B cell (primary cell): ENCODE measurements around the gene VCPKMT. TPM values are rescaled to one million over a fixed set of nuclear protein-coding genes. Genes with fewer than 3 reads are reported as not detected.
A peak's percentile ranks its signal among the peaks of the same experiment; 100 is the strongest.

Source experiments
- ATAC-seq: fragments of 200-7000 bp; cut with Tn5 transposase; one replicate; pipeline ENCODE4 v1.10.0; 2021; ENCODE audit warnings: low read depth, mild to moderate bottlenecking, moderate number of reproducible peaks, moderate library complexity
- CTCF ChIA-PET: fragments of 350-600 bp; sonication (Branson Sonifier 250); formaldehyde crosslinking; loops from one replicate; lab custom pipeline; 2021; ENCODE audit warnings: antibody characterized with exemption, inconsistent platforms; lab: Charles Lee
- POLR2A ChIA-PET: fragments of 350-600 bp; sonication (Branson Sonifier 250); formaldehyde crosslinking; loops from one replicate; lab custom pipeline; 2021; ENCODE audit warnings: antibody characterized with exemption; lab: Charles Lee
- DNase-seq: peaks from one replicate; pipeline ENCODE4 v3.0.0; 2013
- H2AFZ ChIP-seq: 2 replicates; pipeline ENCODE4 v1.6.1; 2012; ENCODE audit warnings: mild to moderate bottlenecking, low read depth, low read length; ENCODE audit not compliant: insufficient read depth, poor library complexity, severe bottlenecking
- H3K27ac ChIP-seq, 2 donors: 1 replicate in 1 of 2; 2 replicates in 1 of 2; pipeline ENCODE4 v1.5.1; 2012 to 2013; ENCODE audit warnings: low read length in 2 of 2, mild to moderate bottlenecking in 2 of 2, moderate library complexity in 1 of 2
- H3K27me3 ChIP-seq, 4 experiments: fragments of 200-600 bp in 1 of 4; sonication (generic) in 1 of 4; replicated peaks in 1 of 4; 1 replicate in 2 of 4; 2 replicates in 2 of 4; pipeline versions ENCODE4 v1.6.1 to v1.7.0; 2013 to 2016; ENCODE audit warnings: low read length in 3 of 4, mild to moderate bottlenecking in 2 of 4, mixed read lengths in 1 of 4, moderate library complexity in 1 of 4; ENCODE audit not compliant: insufficient read depth in 4 of 4, control insufficient read depth in 3 of 4; ENCODE audit errors: control extremely low read depth in 1 of 4
- H3K36me3 ChIP-seq, 2 experiments: replicated peaks in 1 of 2; 1 replicate in 1 of 2; 2 replicates in 1 of 2; pipeline versions ENCODE4 v1.6.1 to v1.7.1; 2013; ENCODE audit warnings: low read length in 1 of 2; ENCODE audit not compliant: insufficient read depth in 2 of 2, control insufficient read depth in 1 of 2; ENCODE audit errors: control extremely low read depth in 1 of 2, extremely low read depth in 1 of 2
- H3K4me1 ChIP-seq, 2 donors: fragments of 200-600 bp in 1 of 2; sonication (generic) in 1 of 2; 1 replicate in 1 of 2; 2 replicates in 1 of 2; pipeline versions ENCODE4 v1.5.1 to v1.6.1; 2013 to 2017; ENCODE audit warnings: low read length in 2 of 2; ENCODE audit not compliant: control insufficient read depth in 2 of 2, insufficient read depth in 2 of 2
- H3K4me2 ChIP-seq: replicated peaks from 2 replicates; pipeline ENCODE3; 2012; ENCODE audit warnings: mild to moderate bottlenecking, low read depth, low read length; ENCODE audit not compliant: poor library complexity, severe bottlenecking
- H3K4me3 ChIP-seq, 5 experiments: fragments of 200-600 bp in 1 of 5; sonication (generic) in 1 of 5; 1 replicate in 3 of 5; 2 replicates in 2 of 5; pipeline versions ENCODE4 v1.5.1 to v1.7.0; 2011 to 2016; ENCODE audit warnings: low read length in 4 of 5, mild to moderate bottlenecking in 4 of 5, low read depth in 2 of 5, control low read depth in 1 of 5, moderate library complexity in 1 of 5; ENCODE audit not compliant: insufficient read depth in 1 of 5; ENCODE audit errors: control extremely low read depth in 1 of 5, extremely low read depth in 1 of 5
- H3K79me2 ChIP-seq: fragments of 200-600 bp; sonication (generic); one replicate; pipeline ENCODE4 v1.6.0; 2016; ENCODE audit warnings: low read length; ENCODE audit not compliant: control insufficient read depth, insufficient read depth
- H3K9ac ChIP-seq: fragments of 200-600 bp; sonication (generic); 2 replicates; pipeline ENCODE4 v1.6.1; 2017; ENCODE audit warnings: mild to moderate bottlenecking, low read length, moderate library complexity
- H3K9me3 ChIP-seq, 3 donors: one replicate each; pipeline versions ENCODE4 v1.6.1 to v1.7.1; 2013; ENCODE audit warnings: low read length in 2 of 3; ENCODE audit not compliant: control insufficient read depth in 2 of 3, insufficient read depth in 1 of 3; ENCODE audit errors: control extremely low read depth in 1 of 3
- H4K20me1 ChIP-seq: 2 replicates; pipeline ENCODE4 v1.6.0; 2012; ENCODE audit warnings: mild to moderate bottlenecking, low read length; ENCODE audit not compliant: insufficient read depth, control insufficient read depth, poor library complexity, severe bottlenecking
- H3K27ac Mint-ChIP-seq: one replicate; pipeline ENCODE4 v1.8.0; 2021; ENCODE audit warnings: mixed read lengths
- H3K27me3 Mint-ChIP-seq: one replicate; pipeline ENCODE4 v1.8.0; 2021; ENCODE audit warnings: mixed read lengths
- H3K4me1 Mint-ChIP-seq: one replicate; pipeline ENCODE4 v1.8.0; 2021; ENCODE audit warnings: mixed read lengths
- H3K4me3 Mint-ChIP-seq: one replicate; pipeline ENCODE4 v1.8.0; 2021; ENCODE audit warnings: mixed read lengths
- H3K9me3 Mint-ChIP-seq: one replicate; pipeline ENCODE4 v1.8.0; 2022; ENCODE audit warnings: mixed read lengths; ENCODE audit not compliant: insufficient read depth
- EZH2 ChIP-seq: IDR thresholded peaks from 2 replicates; pipeline ENCODE4 v1.6.1; 2012; ENCODE audit warnings: borderline replicate concordance, low read depth, mild to moderate bottlenecking, moderate library complexity, low read length; ENCODE audit not compliant: insufficient read depth, poor library complexity, severe bottlenecking
- WGBS: methylation state at CpG from one replicate; pipeline ENCODE4 v1.1.5; 2013; ENCODE audit warnings: missing lambda C conversion rate; ENCODE audit not compliant: insufficient coverage; 5-methylcytosine and 5-hydroxymethylcytosine counted together
- intact Hi-C: fragments of 100-400 bp; cut with micrococcal nuclease; formaldehyde crosslinking; loops from one replicate; pipeline ENCODE4 v1.10.0; 2022
- polyA minus RNA-seq: library from RNA; depleted of rRNA, polyadenylated mRNA; stranded (reverse); fragments of >200 nt; gene quantifications from 2 replicates; pipeline ENCODE4 v1.2.3, GENCODE V29; 2012
- polyA plus RNA-seq: library from polyadenylated mRNA; depleted of rRNA; stranded (reverse); fragments of >200 nt; gene quantifications from 2 replicates; pipeline ENCODE4 v1.2.3, GENCODE V29; 2012
- total RNA-seq, 2 donors: library from RNA; stranded (reverse); fragments of 120-200 nt in 1 of 2; gene quantifications; 1 replicate in 1 of 2; 2 replicates in 1 of 2; pipeline versions ENCODE4 v1.2.3 to v1.2.4, GENCODE V29; 2013 to 2022
- TF ChIP-seq, protein P1 (sequence below): fragments of 200-600 bp; IDR thresholded peaks from one replicate; pipeline ENCODE4 v1.8.0; 2022; ENCODE audit warnings: antibody characterized with exemption, mild to moderate bottlenecking

VCPKMT gene
- total RNA-seq (22.8 and 27.1 TPM in 2 replicates), polyA plus RNA-seq (40.3 and 69.4 TPM in 2 replicates), polyA minus RNA-seq (17.2 and 23.3 TPM in 2 replicates)
- total RNA-seq (2013): 32.4 TPM

DNA sequence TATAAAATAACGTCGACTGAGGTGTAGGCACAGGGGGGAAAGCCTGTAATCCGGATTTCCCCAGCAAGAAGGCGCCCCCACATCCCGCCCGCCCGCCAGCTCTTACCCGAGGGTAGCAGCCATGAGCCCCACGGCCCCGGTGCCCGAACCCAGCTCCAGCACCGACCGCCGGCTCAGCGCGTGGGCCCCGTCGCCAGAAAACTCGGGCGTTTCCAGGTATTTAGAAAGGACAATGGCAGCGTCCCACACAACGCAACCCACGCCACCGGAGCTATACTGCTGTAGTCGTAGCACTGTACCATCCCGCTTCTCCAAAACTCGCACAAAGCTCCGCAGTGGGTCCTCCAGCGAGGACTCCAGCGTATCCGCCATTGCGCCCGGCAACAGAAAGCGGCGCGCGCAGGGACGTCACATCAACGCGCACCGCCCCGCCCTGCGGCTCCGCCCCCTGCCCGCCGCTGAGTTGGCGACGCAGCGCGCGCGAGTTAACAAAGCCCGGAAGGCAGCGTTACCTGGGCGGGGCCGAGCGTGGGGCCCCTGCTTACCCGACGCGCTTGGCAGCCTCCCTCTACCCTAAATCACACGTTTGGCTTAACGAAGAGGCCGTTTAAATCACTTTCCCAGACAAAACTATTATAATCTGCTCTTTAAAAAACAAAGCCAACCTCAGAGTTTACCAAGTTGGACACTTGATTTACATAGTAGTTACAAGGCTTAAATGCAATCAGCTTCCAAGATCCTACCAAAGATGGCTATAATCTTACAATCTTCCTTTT lies at the start of gene VCPKMT:
Gene VCPKMT (minus strand): TSS at position 392 of the 776 bp plus-strand sequence. CDS start 20 bp downstream, at position 372.
- peak within 1 kb of the TSS; percentile 98 for H3K4me3 Mint-ChIP-seq
- no peaks in the 10 kb centered on the region for H3K9me3 ChIP-seq
- peak within 1 kb of the TSS; percentile 86 for H2AFZ ChIP-seq
- ChIA-PET POLR2A (interaction anchor here (0.5 to 1.4 kb wide), 14 partner anchors 9 to 496 kb away, joined by 3 to 11 read pairs (median 4); partner anchors contain the start of genes DMAC2L, L2HGDH, MGAT2 and NEMF), CTCF (interaction anchor here (0.8 to 7.3 kb wide), 8 partner anchors 12 to 520 kb away, joined by 3 to 52 read pairs (median 5); partner anchors contain the start of gene NEMF)
- H3K9ac ChIP-seq: peak within 1 kb of the TSS; percentile 80
- peak within 1 kb of the TSS; percentile 92 to 99 for H3K27ac ChIP-seq
- no peaks in the 10 kb centered on the region for H4K20me1 ChIP-seq
- H3K4me1 ChIP-seq: peaks cover 44 to 45% of the 10 kb centered on the region in 2 donors
- H3K4me1 Mint-ChIP-seq: peaks cover 45% of the 10 kb centered on the region
- H3K4me2 ChIP-seq: peak within 1 kb of the TSS; percentile 75
- no peaks in the 10 kb centered on the region for H3K27me3 ChIP-seq
- no peaks in the 10 kb centered on the region for H3K27me3 Mint-ChIP-seq
- ATAC-seq (peak; percentile 97), DNase-seq (peak; percentile 97)
- under 1% methylated on average over 63 of the region's 63 CpGs for WGBS
- intact Hi-C loops: loop anchor here (1.0 to 5.0 kb wide), 9 partner anchors 114 to 519 kb away; partner anchors contain the start of genes DMAC2L, KLHDC2, L2HGDH and LRR1
- peaks cover 6 to 41% of the 10 kb centered on the region in 2 experiments for H3K36me3 ChIP-seq
- H3K4me3 ChIP-seq: peak within 1 kb of the TSS; percentile 69 to 92 (median 87)
- H3K79me2 ChIP-seq: peaks cover 30% of the 10 kb centered on the region
- no peaks in the 10 kb centered on the region for H3K9me3 Mint-ChIP-seq
- no peak for TF ChIP-seq EZH2
- TF ChIP-seq, protein P1, sequence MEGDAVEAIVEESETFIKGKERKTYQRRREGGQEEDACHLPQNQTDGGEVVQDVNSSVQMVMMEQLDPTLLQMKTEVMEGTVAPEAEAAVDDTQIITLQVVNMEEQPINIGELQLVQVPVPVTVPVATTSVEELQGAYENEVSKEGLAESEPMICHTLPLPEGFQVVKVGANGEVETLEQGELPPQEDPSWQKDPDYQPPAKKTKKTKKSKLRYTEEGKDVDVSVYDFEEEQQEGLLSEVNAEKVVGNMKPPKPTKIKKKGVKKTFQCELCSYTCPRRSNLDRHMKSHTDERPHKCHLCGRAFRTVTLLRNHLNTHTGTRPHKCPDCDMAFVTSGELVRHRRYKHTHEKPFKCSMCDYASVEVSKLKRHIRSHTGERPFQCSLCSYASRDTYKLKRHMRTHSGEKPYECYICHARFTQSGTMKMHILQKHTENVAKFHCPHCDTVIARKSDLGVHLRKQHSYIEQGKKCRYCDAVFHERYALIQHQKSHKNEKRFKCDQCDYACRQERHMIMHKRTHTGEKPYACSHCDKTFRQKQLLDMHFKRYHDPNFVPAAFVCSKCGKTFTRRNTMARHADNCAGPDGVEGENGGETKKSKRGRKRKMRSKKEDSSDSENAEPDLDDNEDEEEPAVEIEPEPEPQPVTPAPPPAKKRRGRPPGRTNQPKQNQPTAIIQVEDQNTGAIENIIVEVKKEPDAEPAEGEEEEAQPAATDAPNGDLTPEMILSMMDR: no peak
- peak within 1 kb of the TSS; percentile 98 for H3K27ac Mint-ChIP-seq
